Fibroblast of lung (primary cell): Measurements from ENCODE around the gene PANX3.

Experiments used
- CTCF ChIP-seq, 2 donors: IDR thresholded peaks in 1 of 2; conservative IDR thresholded peaks in 1 of 2; 1 replicate in 1 of 2; 2 replicates in 1 of 2; pipeline ENCODE4 v1.5.1; 2011 to 2012; ENCODE audit warnings: low read length in 2 of 2, control low read depth in 1 of 2, inconsistent platforms in 1 of 2, low read depth in 1 of 2, mild to moderate bottlenecking in 1 of 2
- EZH2 ChIP-seq: IDR thresholded peaks from 2 replicates; pipeline ENCODE4 v1.5.1; 2012; ENCODE audit warnings: low read length, control low read depth, mild to moderate bottlenecking; ENCODE audit errors: missing control alignments

DNA sequence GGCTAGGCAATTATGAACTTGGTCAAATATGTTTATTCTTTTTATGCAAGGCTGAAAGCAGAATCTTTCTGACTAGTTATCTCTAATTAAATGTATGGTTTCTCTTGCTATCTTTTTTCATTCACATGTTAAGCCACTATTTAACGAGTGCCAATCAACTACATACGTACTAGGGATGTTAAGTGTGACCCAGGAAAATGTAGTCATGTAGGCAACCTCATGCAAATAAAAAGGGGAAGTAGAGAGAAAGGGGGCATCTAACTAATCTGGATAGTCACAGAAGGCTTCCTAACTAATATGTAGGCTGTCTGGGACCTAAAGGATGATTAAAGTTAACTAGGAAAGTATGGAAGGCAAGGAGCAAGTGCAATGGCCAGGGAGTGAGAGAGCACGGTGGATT lies 34.9 kb downstream of the PANX3 start:
- TF ChIP-seq CTCF (conservative IDR thresholded peaks at IDR 0.05 in 1 of 2, IDR thresholded peaks at IDR 0.05 in 1 of 2; ENCODE audit: low read depth in 1 of 2, low read length in 2 of 2), result no peak
- TF ChIP-seq EZH2, result no peak
